HepG2 (cell line): ENCODE data around the gene RRAS. TPM values are rescaled to one million over a fixed set of nuclear protein-coding genes. Genes with fewer than 3 reads are reported as not detected.

Source experiments
- ATF5 ChIP-seq: sonication (generic); formaldehyde crosslinking; IDR thresholded peaks from 2 replicates; pipeline ENCODE4 v1.4.0; 2020; ENCODE audit warnings: mild to moderate bottlenecking, low read depth, missing genetic modification reagents
- BCL3 ChIP-seq: sonication (generic); formaldehyde crosslinking; IDR thresholded peaks from 2 replicates; pipeline ENCODE4 v1.5.1; 2020; ENCODE audit warnings: mild to moderate bottlenecking, missing genetic modification reagents, moderate library complexity
- ETS1 ChIP-seq: sonication (generic); formaldehyde crosslinking; IDR thresholded peaks from 2 replicates; pipeline ENCODE4 v1.4.0; 2020; ENCODE audit warnings: missing genetic modification reagents
- FUBP1 ChIP-seq: sonication (generic); formaldehyde crosslinking; IDR thresholded peaks from 2 replicates; pipeline ENCODE4 v1.5.1; 2020; ENCODE audit warnings: missing genetic modification reagents, mild to moderate bottlenecking, borderline replicate concordance
- GMEB1 ChIP-seq: sonication (generic); formaldehyde crosslinking; IDR thresholded peaks from 2 replicates; pipeline ENCODE4 v1.5.1; 2020; ENCODE audit warnings: missing genetic modification reagents, mild to moderate bottlenecking, borderline replicate concordance
- HMGA1 ChIP-seq: sonication (generic); formaldehyde crosslinking; conservative IDR thresholded peaks from 2 replicates; pipeline ENCODE4 v1.4.0; 2020; ENCODE audit warnings: missing genetic modification reagents
- KDM3A ChIP-seq: IDR thresholded peaks from 2 replicates; pipeline ENCODE4 v1.6.1; 2018; ENCODE audit warnings: low read depth, missing compliant biosample characterization
- KLF9 ChIP-seq: IDR thresholded peaks from 2 replicates; pipeline ENCODE4 v1.6.1; 2016; ENCODE audit warnings: low read depth
- MLLT10 ChIP-seq: sonication (generic); formaldehyde crosslinking; IDR thresholded peaks from 2 replicates; pipeline ENCODE4 v1.4.0; 2020; ENCODE audit warnings: missing genetic modification reagents
- MXI1 ChIP-seq: IDR thresholded peaks from 3 replicates; pipeline ENCODE4 v1.6.1; 2012; ENCODE audit warnings: low read depth, low read length, inconsistent platforms, borderline replicate concordance
- NFE2L2 ChIP-seq: fragments of 150-350 bp; IDR thresholded peaks from 2 replicates; pipeline ENCODE4 v1.6.1; 2014; ENCODE audit warnings: low read length
- PLRG1 ChIP-seq: fragments of 450-650 bp; conservative IDR thresholded peaks from 2 replicates; pipeline ENCODE4 v1.6.1; 2016
- RBM22 ChIP-seq: fragments of 200-400 bp; formaldehyde crosslinking; optimal IDR thresholded peaks from 2 replicates; pipeline ENCODE3; 2017; ENCODE audit warnings: mild to moderate bottlenecking, low read length, moderate library complexity
- SALL2 ChIP-seq: sonication (generic); formaldehyde crosslinking; IDR thresholded peaks from 2 replicates; pipeline ENCODE4 v1.8.1; 2023; ENCODE audit warnings: mild to moderate bottlenecking, missing genetic modification reagents, inconsistent platforms
- TFAP4 ChIP-seq: sonication (generic); IDR thresholded peaks from 2 replicates; pipeline ENCODE4 v1.6.1; 2016; ENCODE audit warnings: low read depth, borderline replicate concordance
- WIZ ChIP-seq: sonication (generic); formaldehyde crosslinking; IDR thresholded peaks from 2 replicates; pipeline ENCODE4 v1.5.1; 2020; ENCODE audit warnings: mild to moderate bottlenecking, missing genetic modification reagents
- ZGPAT ChIP-seq: IDR thresholded peaks from 2 replicates; pipeline ENCODE4 v1.6.1; 2016; ENCODE audit warnings: mild to moderate bottlenecking
- ZNF264 ChIP-seq: sonication (generic); formaldehyde crosslinking; IDR thresholded peaks from 2 replicates; pipeline ENCODE4 v1.4.0; 2020; ENCODE audit warnings: missing genetic modification reagents
- ZNF276 ChIP-seq: sonication (generic); formaldehyde crosslinking; IDR thresholded peaks from 2 replicates; pipeline ENCODE4 v1.4.0; 2020; ENCODE audit warnings: mild to moderate bottlenecking, low read depth, missing genetic modification reagents
- ZNF598 ChIP-seq: sonication (generic); formaldehyde crosslinking; IDR thresholded peaks from 2 replicates; pipeline ENCODE4 v1.5.1; 2020; ENCODE audit warnings: mild to moderate bottlenecking, missing genetic modification reagents, borderline replicate concordance
- polyA plus RNA-seq, 8 experiments: library from polyadenylated mRNA; depleted of rRNA in 3 of 8; stranded (reverse) in 7 of 8; unstranded in 1 of 8; fragments of >200 nt; fragmentation: Illumina TruSeq in 4 of 8; extraction: Trizol in 4 of 8; gene quantifications; 2 replicates each; pipeline versions ENCODE4 v1.2.1 to v1.2.3, GENCODE V29; 2011 to 2016; ENCODE audit warnings: low read depth in 4 of 8, missing spikeins in 1 of 8, mixed read lengths in 1 of 8; ENCODE audit not compliant: insufficient read depth in 1 of 8
- total RNA-seq, 5 experiments: library from RNA; depleted of rRNA; stranded (reverse); fragments of >200 nt; fragmentation: Illumina TruSeq; extraction: Trizol; gene quantifications; 2 replicates each; pipeline ENCODE4 v1.2.3, GENCODE V29; 2016; ENCODE audit warnings: low read depth in 1 of 5

Gene RRAS
- total and polyA plus RNA-seq, 2 of the 13 experiments (the other 11 are each of a cell fraction or from before 2014, with no cell fraction given) = 1.5 to 12.0 TPM

GRCh38 chr19:49676784-49677230, 36.9 kb upstream of the RRAS start (continued):
- no peak for TF ChIP-seq ZNF276 (CRISPR knock-in tag)
- TF ChIP-seq WIZ (CRISPR knock-in tag) = no peak
- TF ChIP-seq GMEB1 (CRISPR knock-in tag) = peak; percentile 50; the same call in 1 of the 2 replicates
- no peak for TF ChIP-seq ZNF264 (CRISPR knock-in tag)
- no peak for TF ChIP-seq ZNF598 (CRISPR knock-in tag)
- no peak for TF ChIP-seq PLRG1
- TF ChIP-seq NFE2L2 = no peak
- 0 out of 2 replicates have a peak, but pooled peaks have one; percentile 25 for TF ChIP-seq TFAP4
- TF ChIP-seq SALL2 (CRISPR knock-in tag) = no peak
- no peak for TF ChIP-seq KLF9 (CRISPR knock-in tag)
- no peak for TF ChIP-seq MXI1
- no peak for TF ChIP-seq MLLT10
- TF ChIP-seq ZGPAT (CRISPR knock-in tag) = no peak
- TF ChIP-seq KDM3A = no peak
- TF ChIP-seq BCL3 (CRISPR knock-in tag) = no peak
- TF ChIP-seq ETS1 (CRISPR knock-in tag) = no peak
- no peak for TF ChIP-seq FUBP1 (CRISPR knock-in tag)
- no peak for TF ChIP-seq ATF5 (CRISPR knock-in tag)
- TF ChIP-seq RBM22 = no peak
- no peak for TF ChIP-seq HMGA1
